KOPT-K1 (cell line): ENCODE results near the gene TBCEL.
"Not testable (repeated sequence)": the region's sequence is repeated elsewhere in the genome, so short reads cannot be mapped to it uniquely, and the experiment has no call there.

ENCODE experiments used
- H3K27ac ChIP-seq: fragments of 200-600 bp; sonication (generic); 2 replicates; pipeline ENCODE4 v1.5.1; 2016; ENCODE audit warnings: antibody characterized with exemption, mild to moderate bottlenecking, low read depth, low read length; ENCODE audit not compliant: poor library complexity, severe bottlenecking
- H3K36me3 ChIP-seq: fragments of 200-600 bp; sonication (generic); 2 replicates; pipeline ENCODE4 v1.5.1; 2017; ENCODE audit warnings: antibody characterized with exemption, mild to moderate bottlenecking, low read length, moderate library complexity; ENCODE audit not compliant: insufficient read depth
- H3K9me3 ChIP-seq: fragments of 200-600 bp; sonication (generic); 2 replicates; pipeline ENCODE4 v1.5.1; 2017; ENCODE audit warnings: antibody characterized with exemption, low read length, mild to moderate bottlenecking; ENCODE audit not compliant: insufficient read depth, poor library complexity, severe bottlenecking

The TBCEL gene

DNA sequence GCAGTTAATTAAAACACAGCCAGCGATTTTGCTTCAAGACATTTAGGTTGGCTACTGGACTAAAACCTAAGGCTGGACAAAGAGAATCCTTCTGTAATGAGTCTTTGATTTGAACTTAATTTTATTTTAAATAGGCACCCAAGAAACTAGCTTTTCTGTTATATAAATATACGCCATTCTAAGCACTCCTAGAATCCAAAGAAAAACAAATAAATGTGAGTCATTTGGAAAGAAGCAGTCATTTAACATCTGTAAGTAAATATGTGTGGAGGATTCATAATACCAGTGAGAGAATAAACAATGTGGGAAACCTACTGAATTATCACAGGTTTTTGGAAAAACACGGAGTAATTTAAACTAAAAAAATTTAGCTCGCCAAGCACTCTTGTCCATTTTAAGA lies 76.0 kb downstream of the TBCEL start:
- Histone ChIP-seq H3K36me3 (no peaks in the 10 kb centered on the region), H3K27ac (no peak overlapping the region), H3K9me3 (no peaks in the 10 kb centered on the region)

DNA sequence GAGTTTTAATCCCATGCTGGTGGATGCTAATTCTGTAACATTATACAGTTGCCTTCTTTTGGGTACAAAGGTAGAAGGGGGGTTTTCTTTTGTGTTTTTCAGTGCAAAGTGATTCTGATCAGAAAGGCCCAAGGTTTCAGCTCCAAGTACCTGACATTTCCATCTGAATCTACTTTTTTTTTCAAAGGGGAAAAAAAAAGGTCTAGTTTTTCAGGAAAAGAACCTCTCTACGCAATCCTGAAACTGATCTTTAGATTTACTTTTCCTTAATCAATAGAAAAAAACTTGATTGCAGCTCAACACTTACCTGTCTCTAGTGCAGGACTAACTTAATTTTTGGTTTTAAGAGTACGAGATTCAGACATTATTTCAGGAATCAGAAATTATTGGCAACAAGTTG lies 77.0 kb downstream of the TBCEL start, which contains the start of gene TECTA:
TECTA (plus strand) TSS at position 301 of the 400 bp plus-strand sequence. CDS start 1,423 bp downstream, outside the sequence.
- Histone ChIP-seq H3K9me3 (no peaks in the 10 kb centered on the region), H3K27ac (no peak within 1 kb of the TSS), H3K36me3 (no peaks in the 10 kb centered on the region)

DNA sequence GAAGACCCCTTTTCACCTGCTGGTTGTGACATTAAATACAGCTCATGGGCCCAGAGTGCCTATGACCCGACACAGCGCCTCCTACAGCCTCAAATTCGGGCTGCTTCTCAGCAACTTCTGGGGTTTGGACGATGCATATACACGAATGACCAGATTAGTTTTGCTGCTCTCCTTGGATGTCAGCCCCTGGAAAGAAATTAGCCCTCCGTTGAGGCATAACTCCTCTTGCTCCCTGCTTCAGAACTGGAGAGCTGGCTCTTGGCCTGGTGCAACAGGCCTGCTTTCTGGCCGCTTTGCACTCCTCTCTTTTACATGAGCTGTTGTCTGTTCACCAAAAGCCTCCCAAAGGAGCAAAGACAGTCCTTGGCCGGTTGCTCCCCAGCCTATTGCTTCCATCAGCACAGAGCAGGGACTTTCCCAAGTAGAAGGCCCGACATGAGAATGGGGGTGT lies 80.4 kb downstream of the TBCEL start:
- no peaks in the 10 kb centered on the region for H3K36me3 ChIP-seq
- H3K9me3 ChIP-seq: no peaks in the 10 kb centered on the region
- H3K27ac ChIP-seq: no peak overlapping the region

DNA sequence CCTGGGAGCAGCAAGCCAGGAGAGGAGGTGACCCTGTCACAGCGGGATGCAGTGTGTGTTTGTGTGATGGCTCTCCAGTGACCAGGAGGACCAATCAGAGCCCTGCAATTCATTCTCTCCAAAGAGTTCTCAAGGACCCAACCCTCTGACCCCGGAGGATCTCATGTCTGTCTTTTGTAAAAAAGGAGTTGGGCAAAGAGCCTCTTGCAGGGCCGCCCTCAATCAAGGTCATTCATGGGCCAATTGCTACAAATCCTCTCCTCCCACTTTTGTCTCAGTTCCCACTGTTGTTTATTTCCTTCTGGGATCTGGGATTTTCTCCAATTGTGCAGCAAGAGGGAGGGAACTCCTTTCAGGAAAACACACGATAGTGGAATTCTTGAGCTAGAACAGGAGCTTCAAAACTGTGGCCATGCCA lies 81.2 kb downstream of the TBCEL start:
- Histone ChIP-seq H3K27ac (no peak overlapping the region), H3K9me3 (no peaks in the 10 kb centered on the region), H3K36me3 (no peaks in the 10 kb centered on the region)

DNA sequence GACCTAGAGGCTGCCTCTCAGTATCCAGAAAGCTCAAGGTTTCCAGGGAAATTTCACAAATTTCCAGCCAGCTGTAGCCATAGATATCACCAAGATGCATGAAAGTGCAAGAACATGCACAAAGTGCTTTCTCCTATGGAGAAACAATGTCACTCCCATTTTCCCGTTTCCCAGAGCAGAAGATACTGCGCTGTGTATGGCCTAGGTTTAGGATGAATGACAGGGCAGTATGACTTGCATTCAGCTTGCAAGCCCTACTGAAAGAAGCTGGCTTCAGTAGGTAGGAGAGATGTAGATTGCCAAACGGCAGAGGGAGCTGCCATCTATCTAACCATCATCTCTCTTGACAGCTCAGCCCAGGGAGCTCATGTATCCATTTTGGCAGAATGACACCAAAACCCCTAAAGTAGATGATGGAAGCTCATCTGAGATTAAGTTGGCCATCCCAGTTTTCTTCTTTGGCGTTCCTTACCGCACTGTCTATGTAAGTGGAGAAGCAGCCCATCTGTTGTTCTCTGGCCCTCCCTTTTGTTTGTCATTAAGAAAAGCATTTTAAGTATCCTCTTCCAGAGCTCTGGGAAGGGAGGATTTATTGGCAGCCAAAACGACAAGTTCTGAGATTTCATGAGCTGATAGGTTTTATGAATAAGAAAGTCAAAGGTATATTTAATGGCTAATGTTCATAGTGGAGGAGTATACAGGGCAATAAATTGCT lies 81.7 kb downstream of the TBCEL start:
- H3K9me3 ChIP-seq: no peaks in the 10 kb centered on the region
- H3K27ac ChIP-seq: no peak overlapping the region
- no peaks in the 10 kb centered on the region for H3K36me3 ChIP-seq

DNA sequence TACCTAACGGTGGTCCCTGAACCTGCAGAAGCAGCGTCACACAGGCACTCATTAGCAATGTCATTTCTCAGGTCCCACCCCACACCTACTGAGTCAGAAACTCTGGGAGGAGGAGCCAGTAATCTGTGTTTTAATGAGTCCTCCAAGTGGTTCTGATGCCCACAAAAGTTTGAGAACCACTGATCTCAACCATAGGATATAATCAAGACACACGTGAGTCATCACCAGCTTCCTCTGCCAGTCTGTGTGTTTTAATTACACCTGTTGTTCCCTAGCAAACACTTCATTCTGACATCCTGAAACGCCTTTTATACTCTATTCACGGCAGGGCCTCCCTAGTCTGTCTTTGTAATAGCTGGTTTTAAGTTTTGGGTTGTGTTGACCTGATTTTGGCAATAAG lies 82.9 kb downstream of the TBCEL start:
- H3K9me3 ChIP-seq: no peaks in the 10 kb centered on the region
- H3K36me3 ChIP-seq: no peaks in the 10 kb centered on the region
- no peak overlapping the region for H3K27ac ChIP-seq

DNA sequence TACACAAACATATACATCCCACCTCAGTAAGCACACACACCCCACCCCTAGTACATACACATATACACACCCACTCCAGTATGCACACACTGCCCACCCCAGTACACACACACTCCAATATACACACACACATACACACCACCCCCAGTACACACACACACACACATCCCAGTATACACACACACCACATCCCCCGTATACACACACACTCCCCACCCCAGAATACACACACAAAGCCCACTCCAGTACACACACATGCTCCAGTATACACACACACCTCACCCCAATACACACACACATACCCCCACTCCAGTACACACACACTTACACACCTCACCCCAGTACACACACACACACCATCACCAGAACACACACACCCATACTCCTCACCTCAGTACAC lies 84.5 kb downstream of the TBCEL start:
- H3K9me3 ChIP-seq: no peaks in the 10 kb centered on the region
- H3K27ac ChIP-seq: no peak overlapping the region
- H3K36me3 ChIP-seq: no peaks in the 10 kb centered on the region

DNA sequence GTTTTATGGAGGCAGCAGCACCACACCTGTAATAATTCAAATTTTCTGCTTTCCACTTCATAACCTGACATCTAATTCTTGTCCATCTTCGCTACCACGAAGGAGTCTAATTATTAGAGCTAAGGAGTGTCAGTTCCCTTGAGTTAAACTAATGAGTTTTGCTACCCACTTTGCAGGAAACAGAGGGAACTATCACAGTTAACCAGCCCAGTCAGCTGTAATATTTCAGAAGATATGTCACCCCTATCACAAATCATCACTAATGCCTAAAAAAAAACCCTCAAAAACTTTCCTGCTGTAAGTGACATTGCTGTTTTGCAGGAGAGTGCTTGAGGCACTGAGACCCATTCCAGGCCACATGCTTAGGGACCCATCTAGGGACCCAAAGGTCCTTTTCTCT lies 85.6 kb downstream of the TBCEL start:
- H3K9me3 ChIP-seq: no peaks in the 10 kb centered on the region
- no peaks in the 10 kb centered on the region for H3K36me3 ChIP-seq
- no peak overlapping the region for H3K27ac ChIP-seq

DNA sequence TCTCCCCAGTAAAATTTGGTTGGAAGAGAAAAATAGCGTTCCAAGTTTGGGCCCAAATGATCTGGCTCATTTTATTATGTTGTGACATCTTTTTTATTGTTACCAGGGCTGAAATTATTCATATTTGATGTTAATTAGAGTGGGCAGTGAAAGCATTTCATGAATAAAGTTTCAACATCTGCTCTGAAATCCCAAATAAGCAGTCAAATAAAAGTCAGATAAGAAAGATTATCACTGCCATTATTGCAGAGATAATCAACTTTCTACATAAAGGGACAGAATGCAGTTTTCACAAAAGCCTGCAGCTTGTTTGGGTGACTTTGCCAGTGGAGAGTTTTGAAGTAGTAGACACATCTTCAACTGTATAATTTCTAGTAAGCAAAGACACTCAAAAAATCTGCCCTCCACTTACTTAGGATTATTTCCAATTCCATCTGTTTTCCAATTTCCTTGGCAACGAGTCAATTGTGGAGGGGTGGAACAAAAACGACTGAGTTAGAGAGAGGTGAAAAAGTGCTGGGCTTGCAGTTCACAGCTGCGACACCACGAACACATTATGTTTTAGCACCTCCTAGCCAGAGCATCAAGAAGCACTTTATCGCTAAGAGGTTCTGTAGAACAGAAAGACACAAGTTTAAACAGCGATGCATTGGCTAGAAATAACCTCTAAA lies 86.1 kb downstream of the TBCEL start:
- H3K27ac ChIP-seq: no peak overlapping the region
- H3K36me3 ChIP-seq: no peaks in the 10 kb centered on the region
- no peaks in the 10 kb centered on the region for H3K9me3 ChIP-seq

DNA sequence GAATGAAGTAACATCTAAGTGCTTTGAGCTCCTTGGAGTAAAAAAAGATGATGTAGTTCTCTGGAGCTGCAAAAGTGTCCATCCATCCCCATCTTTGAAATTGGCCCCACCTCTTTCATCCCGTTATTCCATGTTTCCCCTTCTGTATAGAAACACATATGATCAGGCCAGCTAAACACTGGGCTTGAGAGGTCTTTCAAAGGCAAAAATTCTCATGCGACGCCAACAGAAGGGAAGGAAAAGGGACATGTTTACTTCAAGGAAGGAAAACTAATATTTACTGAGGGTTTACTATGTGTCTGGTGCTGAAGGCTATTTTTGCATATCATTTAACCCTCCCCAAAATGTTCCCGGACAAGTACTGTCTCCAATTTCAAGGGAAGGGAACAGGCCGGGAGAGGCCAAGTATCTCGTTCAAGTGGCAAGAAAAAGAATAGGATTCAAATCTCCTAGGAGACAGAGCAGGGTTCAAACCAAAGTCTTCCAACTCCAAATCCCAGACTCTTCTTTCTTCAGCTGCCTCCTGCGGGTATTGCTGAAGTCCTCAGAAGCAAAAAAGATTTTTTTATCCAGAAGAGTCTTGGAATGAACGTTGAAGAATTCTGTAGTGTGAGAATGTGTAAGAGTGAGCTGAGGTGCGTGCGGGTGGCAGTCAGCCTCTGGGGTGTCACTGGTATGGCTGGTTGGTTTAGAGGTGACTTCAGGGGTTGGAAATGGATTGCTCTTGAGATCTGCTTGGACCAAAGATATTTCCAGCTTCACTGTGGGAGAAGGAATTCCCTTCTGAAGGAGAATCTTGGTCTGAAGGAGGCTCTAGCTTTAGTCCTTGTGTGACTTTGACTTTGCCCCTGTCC lies 87.2 kb downstream of the TBCEL start:
- Histone ChIP-seq H3K36me3 (no peaks in the 10 kb centered on the region), H3K27ac (no peak overlapping the region), H3K9me3 (no peaks in the 10 kb centered on the region)

DNA sequence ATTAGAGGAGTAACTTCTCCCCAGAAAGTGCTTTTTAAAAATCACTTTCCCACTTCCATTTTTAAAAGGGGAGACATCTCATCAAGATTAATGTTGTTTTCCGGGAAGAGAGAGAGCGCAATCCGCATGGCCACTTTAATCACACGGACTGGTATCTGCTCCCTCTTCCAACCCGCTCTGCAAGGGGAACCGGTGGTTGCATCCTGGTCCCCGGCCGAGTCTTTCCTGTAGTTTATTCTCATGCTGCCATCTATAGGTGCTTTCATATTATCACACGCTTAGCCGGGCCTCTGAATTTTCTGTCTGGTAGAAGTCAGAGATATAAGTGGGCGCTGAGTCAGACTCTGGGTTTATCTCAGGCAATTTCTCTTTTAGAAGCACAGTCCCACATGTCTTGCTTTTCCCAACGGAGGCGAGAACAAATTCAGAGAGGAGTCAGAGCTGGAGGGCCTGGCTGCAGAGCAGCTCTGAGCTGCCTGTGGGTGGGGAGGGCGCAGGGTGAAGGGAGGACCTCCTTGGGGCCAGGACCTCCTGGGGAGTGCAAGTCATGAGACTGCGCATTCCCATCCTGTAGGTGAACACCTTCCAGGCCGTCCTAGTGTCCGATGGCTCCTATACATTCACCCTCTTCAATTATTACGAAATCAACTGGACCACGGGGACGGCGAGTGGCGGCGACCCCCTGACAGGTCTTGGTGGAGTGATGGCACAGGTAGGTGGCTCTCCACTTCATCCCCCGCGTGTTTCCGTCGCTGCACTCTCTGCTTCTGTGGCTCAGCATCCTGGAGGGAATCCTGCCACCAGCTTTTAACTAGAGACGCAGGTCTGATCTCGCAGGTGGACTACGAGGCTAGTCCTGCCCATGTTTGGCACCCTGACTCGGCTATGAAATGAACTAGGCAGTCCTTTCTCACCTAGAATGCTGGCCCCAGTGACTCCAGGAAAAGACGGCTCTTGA lies 88.9 kb downstream of the TBCEL start:
- no peak overlapping the region for H3K27ac ChIP-seq
- no peaks in the 10 kb centered on the region for H3K9me3 ChIP-seq
- H3K36me3 ChIP-seq: no peaks in the 10 kb centered on the region

DNA sequence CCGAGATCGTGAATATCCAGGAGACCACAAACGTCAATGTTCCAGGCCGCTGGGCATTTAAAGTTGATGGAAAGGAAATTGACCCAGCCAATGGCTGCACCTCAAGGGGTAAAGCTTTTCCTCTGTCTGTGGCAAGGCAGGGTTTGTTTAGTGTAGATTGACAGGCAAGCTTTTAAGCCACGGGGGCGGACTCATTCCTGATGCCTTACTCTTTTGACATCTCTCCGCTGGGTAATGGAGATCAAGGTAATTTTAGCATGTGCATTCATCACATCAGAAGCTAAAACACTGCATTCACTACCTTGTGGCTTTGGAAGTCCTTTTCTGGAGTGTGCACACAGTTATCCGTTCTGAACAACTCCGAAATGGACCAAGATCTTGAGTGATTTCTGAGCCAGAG lies 89.7 kb downstream of the TBCEL start:
- Histone ChIP-seq H3K9me3 (no peaks in the 10 kb centered on the region), H3K36me3 (no peaks in the 10 kb centered on the region)

DNA sequence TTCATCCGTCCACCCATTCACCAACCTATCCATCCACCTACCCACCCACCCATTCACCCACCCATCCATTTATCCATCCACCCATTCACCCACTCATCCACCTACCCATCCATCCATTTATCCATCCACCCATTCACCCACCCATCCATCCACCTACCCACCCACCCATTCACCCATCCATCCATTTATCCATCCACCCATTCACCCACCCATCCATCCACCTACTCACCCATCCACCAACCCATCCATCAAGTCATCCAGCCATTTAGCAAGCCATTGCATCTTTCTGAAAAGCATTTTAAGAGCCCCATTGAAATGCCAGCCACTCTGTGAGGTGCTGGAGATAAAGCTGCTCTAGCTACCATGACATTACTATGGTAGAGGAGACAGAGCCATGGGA lies 91.1 kb downstream of the TBCEL start:
- H3K27ac ChIP-seq, H3K36me3 ChIP-seq, H3K9me3 ChIP-seq: not testable (repeated sequence)

More for the DNA sequence above, 89.7 kb downstream of the TBCEL start:
- no peak overlapping the region for H3K27ac ChIP-seq

DNA sequence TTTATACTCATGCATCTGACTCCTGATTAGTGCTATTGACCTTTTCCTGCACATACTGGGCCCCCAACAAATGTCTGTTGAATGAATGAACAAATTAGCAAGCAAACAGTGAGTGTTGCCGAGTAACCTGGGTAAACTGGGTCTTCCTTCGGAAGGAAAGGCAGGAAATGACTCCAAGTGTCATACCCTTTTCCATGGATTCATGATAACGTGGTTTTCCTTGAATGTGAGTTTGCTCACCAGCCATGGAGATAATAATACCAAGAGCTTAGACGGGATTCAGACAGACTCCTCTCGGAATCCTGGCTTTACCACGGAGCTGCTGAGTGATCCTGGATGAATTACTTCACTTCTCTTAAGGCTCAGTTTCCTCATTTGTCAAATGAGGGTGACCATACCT lies 93.9 kb downstream of the TBCEL start:
- Histone ChIP-seq H3K36me3 (no peaks in the 10 kb centered on the region), H3K9me3 (peaks cover 13% of the 10 kb centered on the region), H3K27ac (no peak overlapping the region)
